ENCODE measurements around the gene KIAA0825. TPM values are rescaled to one million over a fixed set of nuclear protein-coding genes. Genes with fewer than 3 reads are reported as not detected.

The KIAA0825 gene
- total and polyA plus RNA-seq, 2 experiments from 2014 or later: 1.7 to 1.8 TPM

- no peaks in the 10 kb centered on the region for H3K36me3 ChIP-seq (ENCODE audit: insufficient read depth)
- H3K9me3 Mint-ChIP-seq: no peaks in the 10 kb centered on the region
- no peak for TF ChIP-seq ZNF114 (CRISPR knock-in tag; IDR thresholded peaks at IDR 0.05)
- TF ChIP-seq NANOG (IDR thresholded peaks at IDR 0.05; ENCODE audit: borderline replicate concordance): no peak
- H3K36me3 Mint-ChIP-seq (ENCODE audit: low read depth): no peaks in the 10 kb centered on the region
- no peak overlapping the region for H3K27ac ChIP-seq (ENCODE audit: low read depth)
- peaks cover 41% of the 10 kb centered on the region for H3K4me1 Mint-ChIP-seq
- H3F3A ChIP-seq (replicated peaks; ENCODE audit: low read depth): no peaks in the 10 kb centered on the region
- DNase-seq (ENCODE audit: low spot score) (no peak), ATAC-seq (no peak)
- H4K20me1 ChIP-seq (replicated peaks; ENCODE audit: insufficient read depth): no peaks in the 10 kb centered on the region; the same call in 1 of the 2 replicates
- H3K27ac Mint-ChIP-seq: no peak overlapping the region
- H3K4me1 ChIP-seq (ENCODE audit: insufficient read depth): peaks cover 33% of the 10 kb centered on the region
- no peak overlapping the region for H3K4me2 ChIP-seq
- no peaks in the 10 kb centered on the region for H3K27me3 ChIP-seq (ENCODE audit: insufficient read depth)
- no peak overlapping the region for H3K4me3 Mint-ChIP-seq
- H3K4me3 ChIP-seq: no peak overlapping the region
- no peak overlapping the region for H2AFZ ChIP-seq
- H3K79me2 ChIP-seq (replicated peaks; ENCODE audit: insufficient read depth): peaks cover 17% of the 10 kb centered on the region
- no peaks in the 10 kb centered on the region for H3K9me2 ChIP-seq (ENCODE audit: insufficient read depth)
- no peaks in the 10 kb centered on the region for H3K27me3 Mint-ChIP-seq (ENCODE audit: insufficient read depth, low read depth, poor library complexity)
Observed at GRCh38 chr5:94244921-94245320, 373.5 kb downstream of the KIAA0825 start.

- Mint-ChIP-seq H3K9me3 (no peaks in the 10 kb centered on the region), H3K27ac (peak overlapping the region; percentile 54; the same call in 1 of the 2 replicates), H3K36me3 (ENCODE audit: low read depth) (no peaks in the 10 kb centered on the region), H3K27me3 (ENCODE audit: insufficient read depth, low read depth, poor library complexity) (no peaks in the 10 kb centered on the region), H3K4me3 (no peak overlapping the region), H3K4me1 (peaks cover 29% of the 10 kb centered on the region)
- Histone ChIP-seq H3K4me2 (no peak overlapping the region), H3K4me1 (ENCODE audit: insufficient read depth) (peaks cover 21% of the 10 kb centered on the region), H3F3A (replicated peaks; ENCODE audit: low read depth) (no peaks in the 10 kb centered on the region), H4K20me1 (replicated peaks; ENCODE audit: insufficient read depth) (no peaks in the 10 kb centered on the region; the same call in 1 of the 2 replicates), H3K36me3 (ENCODE audit: insufficient read depth) (no peaks in the 10 kb centered on the region), H3K27ac (ENCODE audit: low read depth) (no peak overlapping the region), H3K79me2 (replicated peaks; ENCODE audit: insufficient read depth) (peaks cover 9% of the 10 kb centered on the region), H3K9me2 (ENCODE audit: insufficient read depth) (no peaks in the 10 kb centered on the region), H2AFZ (no peak overlapping the region), H3K4me3 (no peak overlapping the region), H3K27me3 (ENCODE audit: insufficient read depth) (no peaks in the 10 kb centered on the region)
- ATAC-seq (no peak), DNase-seq (ENCODE audit: low spot score) (no peak)
- TF ChIP-seq EZH2 (IDR thresholded peaks at IDR 0.05; ENCODE audit: low read depth, unreplicated experiment) (no peak), ZNF114 (CRISPR knock-in tag; IDR thresholded peaks at IDR 0.05) (no peak), JUNB (IDR thresholded peaks at IDR 0.05; ENCODE audit: unreplicated experiment) (no peak), EZH2phosphoT487 (IDR thresholded peaks at IDR 0.05; ENCODE audit: unreplicated experiment) (no peak), CREB1 (CRISPR knock-in tag; IDR thresholded peaks at IDR 0.05; ENCODE audit: low read depth) (no peak), ZNF462 (CRISPR knock-in tag; IDR thresholded peaks at IDR 0.05) (no peak), STAT1 (IDR thresholded peaks at IDR 0.05; ENCODE audit: unreplicated experiment) (no peak), NANOG (IDR thresholded peaks at IDR 0.05; ENCODE audit: borderline replicate concordance) (no peak), ETS1 (IDR thresholded peaks at IDR 0.05) (no peak), POLR2AphosphoS5 (IDR thresholded peaks at IDR 0.05; ENCODE audit: low read depth) (no peak), CTCF (conservative IDR thresholded peaks at IDR 0.05; ENCODE audit: low read depth in 2 of 2) (no peak), ZNF331 (CRISPR knock-in tag; IDR thresholded peaks at IDR 0.05; ENCODE audit: low read depth) (no peak)
Observed at GRCh38 chr5:94243612-94244011, 374.8 kb downstream of the KIAA0825 start.

Data from GM23338 (cell line).